GM18507 (cell line): Measurements from ENCODE around the gene MIAT.

Experiments
- DNase-seq: peaks from one replicate; pipeline ENCODE4 v3.0.0; 2011; ENCODE audit warnings: low read depth; ENCODE audit not compliant: insufficient read length; ENCODE audit errors: extremely low spot score
- FAIRE-seq: peaks from 2 replicates; lab custom pipeline; 2011; peaks lifted over from hg19 to GRCh38; lab: Jason Lieb, UNC

Gene MIAT

GRCh38 chr22:26662160-26662559, 4.8 kb downstream of the MIAT start:
- no peak for FAIRE-seq

DNA sequence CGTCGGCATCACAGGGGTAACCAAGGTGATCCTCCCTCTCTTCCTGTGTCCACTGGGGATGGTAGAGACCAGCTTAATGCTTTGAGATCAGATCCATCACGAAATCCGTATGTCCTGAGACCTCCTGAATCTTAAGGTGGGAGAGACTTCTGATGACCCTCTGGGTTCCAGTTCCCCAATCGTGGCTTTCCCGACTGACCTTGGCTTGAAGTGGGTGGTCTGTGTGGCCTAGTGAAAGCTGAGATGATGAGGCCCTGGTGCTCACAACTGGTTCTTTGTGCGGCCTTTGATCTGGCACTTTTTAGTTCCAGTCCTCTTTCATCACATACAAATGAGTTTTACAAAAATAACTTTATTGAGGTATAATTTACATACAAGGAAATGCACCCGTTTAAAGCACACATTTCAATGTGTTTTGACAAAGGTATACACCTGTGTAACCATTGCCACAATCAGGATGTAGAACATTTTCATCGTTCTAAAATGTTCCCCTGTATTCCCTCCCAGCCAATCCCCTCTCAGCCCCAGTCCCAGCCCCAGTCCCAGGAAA, 6.1 kb downstream of the MIAT start:
- FAIRE-seq: peak; percentile 31
- DNase-seq: no peak

More at GRCh38 chr22:26662160-26662559, 4.8 kb downstream of the MIAT start:
- DNase-seq: no peak

GRCh38 chr22:26665813-26666231, 8.4 kb downstream of the MIAT start:
- no peak for DNase-seq
- FAIRE-seq: no peak

DNA sequence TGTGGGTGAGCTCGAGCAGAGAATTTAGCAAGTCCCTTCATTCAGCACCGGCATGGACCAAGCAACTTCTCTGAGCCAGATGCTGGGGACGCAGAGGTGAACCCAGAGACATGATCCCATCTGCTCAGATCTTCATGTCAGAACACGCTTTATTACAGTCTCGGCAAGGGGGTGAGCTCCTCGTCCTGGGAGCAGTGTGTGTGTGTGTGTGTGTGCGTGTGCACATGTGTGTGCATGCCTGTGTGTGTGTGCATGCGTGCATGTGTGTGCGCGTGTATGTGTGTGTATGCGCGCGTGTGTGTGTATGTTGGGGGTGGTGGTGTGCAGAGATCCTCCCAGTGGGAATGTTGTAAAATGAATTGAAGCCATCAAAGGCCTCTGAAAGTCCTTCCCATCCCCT, 9.8 kb downstream of the MIAT start:
- FAIRE-seq (no peak), DNase-seq (no peak)

DNA sequence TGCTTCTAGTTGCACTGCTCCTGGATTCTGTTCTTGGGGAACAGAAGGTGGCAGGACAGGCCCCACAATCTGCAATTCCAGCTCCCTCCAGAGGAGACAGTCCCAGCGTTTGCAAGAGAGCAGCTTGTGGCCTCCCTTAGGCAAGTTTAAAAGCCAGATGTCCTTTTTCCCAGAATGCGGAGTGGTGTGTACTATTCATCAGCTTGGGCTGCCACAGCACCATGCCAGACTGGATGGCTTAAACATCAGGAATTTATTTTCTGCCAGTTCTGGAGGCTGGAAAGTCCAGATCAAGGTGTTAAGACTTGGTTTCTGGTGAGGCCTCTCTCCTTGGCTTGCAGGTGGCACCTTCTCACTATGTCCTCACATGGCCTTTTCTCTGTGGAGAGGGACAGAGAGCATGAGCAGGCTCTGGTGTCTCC, 11.7 kb downstream of the MIAT start:
- DNase-seq (no peak), FAIRE-seq (no peak)

DNA sequence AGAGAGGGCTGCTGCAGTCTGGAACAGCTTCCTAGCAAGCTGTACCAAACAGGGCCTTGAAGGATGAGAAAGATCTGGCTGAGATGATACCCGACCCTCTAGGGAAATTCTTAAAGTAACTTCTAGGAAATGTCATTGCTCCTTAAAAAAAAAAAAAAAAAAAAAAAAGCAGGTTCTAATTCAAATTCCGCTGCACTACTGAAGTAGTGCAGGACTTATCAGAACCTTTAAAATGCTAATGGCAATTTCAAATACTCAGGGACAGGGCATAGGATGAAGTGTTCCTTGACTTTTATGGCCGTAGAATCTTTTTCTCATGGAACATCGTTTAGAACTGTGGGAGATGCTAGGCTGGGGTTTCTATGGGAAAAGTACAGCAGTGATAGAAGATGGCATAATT, 13.1 kb downstream of the MIAT start:
- DNase-seq (no peak), FAIRE-seq (peak; percentile 56)

- FAIRE-seq (peak; percentile 99), DNase-seq (no peak)
These were observed 14.1 kb downstream of the MIAT start for GRCh38 chr22:26671317-26672059.

DNA sequence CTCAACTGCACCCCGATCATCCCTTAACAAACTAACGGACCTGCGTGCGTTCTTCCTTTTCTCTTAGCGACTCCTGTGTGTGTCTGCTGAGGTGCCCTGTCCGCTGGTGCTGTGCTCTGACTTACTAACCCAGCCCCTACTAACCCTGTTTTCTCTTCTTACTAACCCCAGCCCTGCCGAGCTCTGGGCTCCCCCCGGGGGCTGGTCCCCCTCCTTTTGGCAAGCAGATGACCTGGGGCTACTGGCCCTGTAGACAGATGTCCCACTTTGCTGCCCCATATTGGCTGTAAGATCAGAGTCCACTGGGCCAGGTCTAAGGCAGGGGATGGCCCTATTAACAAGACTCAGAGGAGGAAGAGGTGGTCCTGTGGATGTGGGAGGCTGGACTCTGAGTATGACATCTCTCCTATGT, 14.7 kb downstream of the MIAT start:
- FAIRE-seq: no peak
- DNase-seq: no peak

DNA sequence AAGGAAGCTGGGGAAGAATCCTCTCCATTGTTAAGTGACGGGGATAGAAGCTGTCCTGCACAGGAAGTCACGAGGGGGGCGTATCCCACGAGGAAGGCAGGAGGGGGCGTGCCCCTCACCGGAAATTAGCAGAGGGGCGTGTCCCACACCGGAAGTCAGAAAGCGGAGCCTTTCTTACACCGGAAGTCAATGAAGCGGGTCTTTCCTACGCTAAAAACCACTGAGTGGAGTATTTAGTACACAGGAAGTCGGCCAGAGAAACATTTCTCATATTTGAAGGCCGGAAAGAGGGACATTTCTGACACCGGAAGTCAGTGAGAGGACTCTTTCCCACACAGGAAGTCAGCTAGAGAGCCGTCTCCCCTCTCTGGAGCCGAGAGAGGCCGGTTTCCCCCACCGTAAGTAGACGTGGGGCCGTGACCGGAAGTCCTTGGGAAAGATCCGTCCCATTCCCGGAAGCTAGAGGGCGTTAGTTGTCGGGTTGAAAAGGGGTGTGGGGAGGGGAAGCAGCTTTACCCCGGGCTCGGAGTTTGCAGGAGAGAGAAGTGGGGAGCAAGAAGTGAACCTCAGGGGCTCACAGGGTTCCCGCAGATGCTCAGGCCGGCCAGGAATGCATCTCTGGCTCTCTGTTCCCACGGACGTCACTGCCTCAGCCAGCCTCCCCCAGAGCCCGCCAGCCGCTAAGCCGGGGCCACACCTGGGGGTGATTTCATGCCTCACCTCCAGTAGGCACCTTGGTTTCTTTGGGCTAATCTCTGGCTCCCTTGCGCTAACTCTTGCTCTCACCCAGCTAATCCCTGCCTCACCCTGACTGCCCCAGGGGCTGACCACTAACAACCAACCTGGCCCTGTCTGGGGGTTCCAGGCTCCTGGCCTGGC, 15.4 kb downstream of the MIAT start:
- DNase-seq: peak; percentile 72
- FAIRE-seq: peak; percentile 100

- FAIRE-seq (peak; percentile 61), DNase-seq (no peak)
These were observed 16.1 kb downstream of the MIAT start for GRCh38 chr22:26673486-26673885.

DNA sequence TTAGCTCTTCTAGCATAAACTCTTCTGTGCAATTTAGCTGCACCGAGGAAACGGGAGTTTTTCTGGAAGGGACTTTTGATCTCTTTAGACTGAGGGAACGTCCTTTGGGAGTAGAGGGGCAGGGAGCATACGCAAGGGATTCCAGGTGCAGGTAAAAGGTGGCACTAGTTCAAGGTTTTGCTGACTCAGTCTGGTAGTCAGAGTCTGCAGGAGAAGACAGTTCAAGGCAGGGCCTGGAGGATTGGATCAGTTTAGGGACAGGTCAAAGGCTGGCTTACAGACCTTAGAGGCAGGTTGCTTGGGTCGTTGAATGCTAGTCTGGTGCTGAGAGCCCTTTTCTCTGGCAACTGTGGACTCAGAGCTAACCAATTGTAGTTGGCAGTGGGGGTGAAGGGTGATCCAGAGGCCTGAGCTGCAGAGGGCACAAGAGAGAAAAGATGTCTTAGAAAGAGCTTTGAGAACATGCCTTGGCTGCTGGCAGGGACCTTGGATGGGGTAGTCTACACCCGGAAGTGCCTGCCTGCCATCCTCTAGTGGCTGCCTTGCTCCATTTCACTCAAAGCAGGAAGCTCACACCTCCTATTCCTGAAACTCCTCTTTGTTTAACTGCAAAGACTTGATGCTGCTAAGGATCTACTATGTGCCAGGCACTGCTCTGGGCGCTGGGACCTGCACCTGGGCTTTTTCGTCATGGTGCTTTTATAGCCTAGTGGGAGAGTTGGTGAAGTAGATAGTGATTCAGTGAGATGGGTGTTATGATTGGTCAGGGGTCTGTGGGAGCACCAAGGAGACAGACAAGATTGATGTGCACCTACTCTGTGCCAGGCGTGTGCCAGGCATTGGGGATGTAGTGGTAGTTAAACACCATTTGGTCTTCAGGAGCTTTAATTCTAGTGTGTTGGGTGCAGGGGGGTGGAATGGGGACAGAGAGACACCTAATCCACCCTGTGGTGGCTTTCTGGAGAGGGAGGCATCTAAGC, 17.1 kb downstream of the MIAT start:
- peak; percentile 87 for FAIRE-seq
- no peak for DNase-seq

GRCh38 chr22:26675687-26676268, 18.4 kb downstream of the MIAT start:
- DNase-seq (no peak), FAIRE-seq (no peak)

DNA sequence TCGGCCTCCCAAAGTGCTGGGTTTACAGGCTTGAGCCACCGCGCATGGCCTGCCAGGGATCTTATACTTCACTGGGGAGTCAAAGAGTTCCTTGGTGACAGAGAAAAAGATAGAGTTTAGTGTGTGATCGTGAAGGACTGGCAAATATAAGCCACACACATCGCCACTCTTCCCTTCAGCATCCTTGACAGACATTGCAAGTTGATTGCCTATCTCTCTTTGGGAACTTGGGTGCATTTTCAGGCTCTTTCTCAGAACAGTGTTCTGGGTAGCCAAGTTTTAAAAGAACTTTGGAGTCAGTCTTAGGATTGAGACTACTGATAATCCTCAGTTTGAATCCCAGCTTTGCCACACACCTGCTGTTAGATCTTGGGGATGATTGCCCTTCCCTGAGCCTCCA, 19.8 kb downstream of the MIAT start:
- FAIRE-seq (no peak), DNase-seq (no peak)

DNA sequence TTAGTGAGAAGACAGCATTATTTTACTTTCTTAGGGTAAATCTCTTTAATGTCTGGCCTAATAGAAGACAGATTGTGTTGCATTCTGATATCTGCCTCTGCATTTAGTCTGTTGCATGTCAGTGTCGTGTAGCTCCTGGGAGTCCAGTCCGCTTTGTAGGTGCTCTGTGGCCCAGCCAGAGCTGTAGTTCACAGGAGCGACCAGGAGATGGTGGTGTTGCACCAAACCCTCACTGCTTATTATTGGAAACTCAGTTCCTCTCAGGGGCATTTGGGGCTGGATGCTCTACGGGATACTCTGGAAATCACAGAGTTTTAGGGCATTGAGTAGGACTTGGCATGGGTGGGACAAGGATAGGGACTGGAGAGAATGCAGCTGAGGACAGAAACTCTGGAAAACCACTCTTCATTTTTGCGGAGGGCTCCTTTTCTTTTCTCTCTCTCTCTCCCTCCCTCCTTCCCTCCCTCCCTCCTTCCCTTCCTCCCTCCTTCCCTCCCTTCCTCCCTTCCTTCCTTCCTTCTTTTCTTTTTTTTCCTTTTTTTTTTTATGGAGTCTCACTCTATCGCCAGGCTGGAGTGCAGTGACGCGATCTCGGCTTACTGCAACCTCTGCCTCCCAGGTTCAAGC, 21.7 kb downstream of the MIAT start:
- FAIRE-seq (peak; percentile 89), DNase-seq (peak; percentile 62)

GRCh38 chr22:26680485-26680884, 23.1 kb downstream of the MIAT start:
- no peak for DNase-seq
- no peak for FAIRE-seq

DNA sequence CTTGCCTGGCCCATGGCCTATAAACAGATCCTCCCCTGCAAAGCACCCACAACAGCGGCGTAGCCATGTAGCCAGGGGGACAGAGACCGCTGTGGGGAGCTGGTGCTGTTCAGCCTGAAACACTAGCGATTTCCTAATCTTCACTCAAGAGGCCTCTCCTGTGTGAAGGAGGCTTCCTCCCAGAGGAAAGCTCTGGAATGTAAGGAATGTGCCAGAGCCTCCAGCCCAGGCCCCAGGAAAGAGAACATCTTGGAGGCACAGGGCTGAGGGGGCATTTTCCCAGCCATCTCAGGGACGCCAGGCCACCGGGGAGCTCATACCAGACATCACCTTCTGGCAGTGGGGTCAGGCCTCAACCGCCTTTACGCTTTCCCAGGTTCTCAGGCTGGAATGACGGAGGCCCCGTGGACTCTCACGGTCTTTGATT, 24.0 kb downstream of the MIAT start:
- DNase-seq: no peak
- FAIRE-seq: no peak

- no peak for DNase-seq
- no peak for FAIRE-seq
These were observed 26.8 kb downstream of the MIAT start for GRCh38 chr22:26684168-26684567.

- FAIRE-seq (no peak), DNase-seq (no peak)
These were observed 28.2 kb downstream of the MIAT start for GRCh38 chr22:26685601-26686000.
